RWPE1 (cell line): ENCODE measurements around the gene UVRAG.

Source experiments
- CTCF ChIA-PET: fragments of 350-600 bp; sonication (Branson Sonifier 250); formaldehyde crosslinking; extraction: SDS; loops from one replicate; lab custom pipeline; 2021; lab: Yijun Ruan, JAX
- POLR2A ChIA-PET: fragments of 400-600 bp; formaldehyde crosslinking; extraction: SDS; loops from one replicate; lab custom pipeline; 2020; ENCODE audit warnings: antibody characterized with exemption; ENCODE audit not compliant: low non-redundant PET; lab: Yijun Ruan, JAX
- DNase-seq: peaks from one replicate; pipeline ENCODE4 v3.0.0; 2012; ENCODE audit warnings: low spot score
- H3K27ac ChIP-seq: fragments of 450-650 bp; 2 replicates; pipeline ENCODE4 v1.5.1; 2017
- CTCF ChIP-seq: fragments of 450-650 bp; conservative IDR thresholded peaks from 2 replicates; pipeline ENCODE4 v1.5.1; 2017; ENCODE audit warnings: low read depth, mild to moderate bottlenecking

The UVRAG gene

GRCh38 chr11:76094740-76095139, 279.7 kb downstream of the UVRAG start:
- TF ChIP-seq CTCF: no peak
- ChIA-PET POLR2A (no interaction called here), CTCF (interaction anchor here (0.8 kb wide), 1 partner anchor 57 kb away, joined by 3 read pairs; no protein-coding TSS in a partner anchor)
- H3K27ac ChIP-seq: no peak overlapping the region
- no peak for DNase-seq

- POLR2A ChIA-PET: no interaction called here
- CTCF ChIA-PET: no interaction called here
- TF ChIP-seq CTCF: no peak
- no peak for DNase-seq
- H3K27ac ChIP-seq: no peak overlapping the region
Measured at GRCh38 chr11:76095891-76096290, 280.9 kb downstream of the UVRAG start.

- no peak for DNase-seq
- CTCF ChIA-PET: interaction anchor here (0.6 kb wide), 1 partner anchor 19 kb away, joined by 4 read pairs; no protein-coding TSS in a partner anchor
- POLR2A ChIA-PET: no interaction called here
- H3K27ac ChIP-seq: no peak overlapping the region
- no peak for TF ChIP-seq CTCF
Measured at GRCh38 chr11:76096552-76096951, 281.5 kb downstream of the UVRAG start.

GRCh38 chr11:76102802-76103201, 287.8 kb downstream of the UVRAG start:
- no peak for TF ChIP-seq CTCF
- CTCF ChIA-PET: no interaction called here
- DNase-seq: no peak
- no peak overlapping the region for H3K27ac ChIP-seq
- POLR2A ChIA-PET: no interaction called here

GRCh38 chr11:76103460-76103859, 288.4 kb downstream of the UVRAG start:
- H3K27ac ChIP-seq: no peak overlapping the region
- CTCF ChIA-PET: no interaction called here
- TF ChIP-seq CTCF: no peak
- DNase-seq: no peak
- POLR2A ChIA-PET: no interaction called here

GRCh38 chr11:76104285-76104684, 289.3 kb downstream of the UVRAG start:
- POLR2A ChIA-PET: no interaction called here
- H3K27ac ChIP-seq: no peak overlapping the region
- TF ChIP-seq CTCF: no peak
- no peak for DNase-seq
- CTCF ChIA-PET: interaction anchor here (0.6 kb wide), 1 partner anchor 14 kb away, joined by 3 read pairs; no protein-coding TSS in a partner anchor
